Gastrocnemius medialis (tissue), 4 donors: ENCODE measurements around the gene DTWD2. TPM values are rescaled to one million over a fixed set of nuclear protein-coding genes. Genes with fewer than 3 reads are reported as not detected.

Experiments
- ATAC-seq, 2 donors: fragments of 150-250 bp; one replicate each; pipeline ENCODE4 v1.9.1; 2016
- DNase-seq, 2 donors: peaks; one replicate each; pipeline ENCODE4 v3.0.0-alpha.2; 2019
- H3K27ac ChIP-seq, 4 donors: fragments of 200-600 bp; sonication (generic); 1 replicate in 1 of 4; 2 replicates in 3 of 4; pipeline ENCODE4 v1.5.1; 2016 to 2018; ENCODE audit warnings: mild to moderate bottlenecking in 2 of 4, moderate library complexity in 1 of 4
- H3K27me3 ChIP-seq, 3 donors: fragments of 200-600 bp; sonication (generic) in 2 of 3; 1 replicate in 1 of 3; 2 replicates in 2 of 3; pipeline versions ENCODE4 v1.5.1 to v1.6.0; 2016 to 2019; ENCODE audit warnings: mild to moderate bottlenecking in 1 of 3, moderate library complexity in 1 of 3
- H3K36me3 ChIP-seq, 2 donors: fragments of 200-600 bp; sonication (generic) in 1 of 2; one replicate each; pipeline ENCODE4 v1.5.1; 2017 to 2018
- H3K4me1 ChIP-seq, 2 donors: fragments of 200-600 bp; sonication (generic) in 1 of 2; one replicate each; pipeline ENCODE4 v1.5.1; 2016 to 2017; ENCODE audit warnings: mild to moderate bottlenecking in 2 of 2
- H3K4me3 ChIP-seq, 4 donors: fragments of 200-600 bp; sonication (generic) in 3 of 4; 1 replicate in 1 of 4; 2 replicates in 3 of 4; pipeline ENCODE4 v1.5.1; 2016 to 2019; ENCODE audit warnings: mild to moderate bottlenecking in 2 of 4
- H3K9me3 ChIP-seq, 3 donors: fragments of 200-600 bp; sonication (generic) in 2 of 3; 1 replicate in 1 of 3; 2 replicates in 2 of 3; pipeline ENCODE4 v1.5.1; 2016 to 2019
- CTCF ChIP-seq, 5 experiments: fragments of 450-650 bp in 3 of 5; fragments of 200-600 bp in 2 of 5; sonication (generic) in 2 of 5; IDR thresholded peaks in 4 of 5; conservative IDR thresholded peaks in 1 of 5; 1 replicate in 4 of 5; 2 replicates in 1 of 5; pipeline ENCODE4 v1.5.1; 2016 to 2019; ENCODE audit warnings: antibody characterized with exemption in 5 of 5, mild to moderate bottlenecking in 3 of 5, moderate library complexity in 3 of 5
- POLR2A ChIP-seq, 2 donors: fragments of 450-650 bp; IDR thresholded peaks; one replicate each; pipeline ENCODE4 v1.6.1; 2017; ENCODE audit warnings: antibody characterized with exemption in 2 of 2, mild to moderate bottlenecking in 2 of 2, moderate library complexity in 2 of 2
- in situ Hi-C, 4 donors: fragments of 200-750 bp; cut with MboI; loops; one replicate each; pipeline versions ENCODE4 v1.15.0 to v1.8.0; 2017; ENCODE audit warnings: low sequenced_read_pairs in 4 of 4
- intact Hi-C: fragments of 100-400 bp; cut with DNase I; formaldehyde crosslinking; loops from one replicate; pipeline ENCODE4 v1.15.1; 2023; ENCODE audit warnings: low total_unique reads
- total RNA-seq, 4 donors: library from RNA; depleted of rRNA; stranded (reverse); fragments of >200 nt; gene quantifications; one replicate each; pipeline versions ENCODE4 v1.1.0 to v1.2.3, GENCODE V29; 2016

The DTWD2 gene
- total RNA-seq, 4 donors from 2014 or later = 2.5 to 19.2 (median 8.0) TPM

- Histone ChIP-seq H3K9me3 (peaks cover 0 to 11% (median 0%) of the 10 kb centered on the region in 3 donors), H3K4me1 (no peaks in the 10 kb centered on the region), H3K27ac (no peak overlapping the region), H3K4me3 (no peak overlapping the region), H3K36me3 (no peaks in the 10 kb centered on the region), H3K27me3 (no peaks in the 10 kb centered on the region)
- TF ChIP-seq POLR2A (IDR thresholded peaks at IDR 0.05) = no peak
- TF ChIP-seq CTCF (IDR thresholded peaks at IDR 0.05 in 4 of 5, conservative IDR thresholded peaks at IDR 0.05 in 1 of 5) = no peak
- DNase-seq (no peak), ATAC-seq (no peak)
- intact Hi-C loops (no loop called here), in situ Hi-C loops (no loop called here)
Observed at GRCh38 chr5:118875131-118875530, 113.2 kb downstream of the DTWD2 start.

GRCh38 chr5:118873417-118873816, 114.9 kb downstream of the DTWD2 start:
- Histone ChIP-seq H3K9me3 (peaks cover 0 to 11% (median 0%) of the 10 kb centered on the region in 3 donors), H3K4me1 (no peaks in the 10 kb centered on the region), H3K27me3 (no peaks in the 10 kb centered on the region), H3K27ac (no peak overlapping the region), H3K36me3 (no peaks in the 10 kb centered on the region), H3K4me3 (no peak overlapping the region)
- ATAC-seq (no peak), DNase-seq (no peak)
- no peak for TF ChIP-seq CTCF (IDR thresholded peaks at IDR 0.05 in 4 of 5, conservative IDR thresholded peaks at IDR 0.05 in 1 of 5)
- no peak for TF ChIP-seq POLR2A (IDR thresholded peaks at IDR 0.05)
- in situ Hi-C loops = no loop called here
- intact Hi-C loops = no loop called here

GRCh38 chr5:118863345-118863744, 125.0 kb downstream of the DTWD2 start:
- in situ Hi-C loops (no loop called here), intact Hi-C loops (no loop called here)
- Histone ChIP-seq H3K36me3 (no peaks in the 10 kb centered on the region), H3K27ac (no peak overlapping the region), H3K4me3 (no peak overlapping the region), H3K9me3 (no peaks in the 10 kb centered on the region), H3K27me3 (no peaks in the 10 kb centered on the region), H3K4me1 (no peaks in the 10 kb centered on the region)
- no peak for TF ChIP-seq CTCF (IDR thresholded peaks at IDR 0.05 in 4 of 5, conservative IDR thresholded peaks at IDR 0.05 in 1 of 5)
- no peak for TF ChIP-seq POLR2A (IDR thresholded peaks at IDR 0.05)
- ATAC-seq = no peak
- DNase-seq = no peak

GRCh38 chr5:118862596-118862995, 125.8 kb downstream of the DTWD2 start:
- no peak for TF ChIP-seq CTCF (IDR thresholded peaks at IDR 0.05 in 4 of 5, conservative IDR thresholded peaks at IDR 0.05 in 1 of 5)
- TF ChIP-seq POLR2A (IDR thresholded peaks at IDR 0.05) = no peak
- no peaks in the 10 kb centered on the region for H3K27me3 ChIP-seq
- intact Hi-C loops (no loop called here), in situ Hi-C loops (no loop called here)
- no peak overlapping the region for H3K4me3 ChIP-seq
- H3K9me3 ChIP-seq = no peaks in the 10 kb centered on the region
- no peak overlapping the region for H3K27ac ChIP-seq
- H3K36me3 ChIP-seq = no peaks in the 10 kb centered on the region
- no peaks in the 10 kb centered on the region for H3K4me1 ChIP-seq
- no peak for DNase-seq
- no peak for ATAC-seq

GRCh38 chr5:118857700-118858099, 130.6 kb downstream of the DTWD2 start:
- no peak for TF ChIP-seq POLR2A (IDR thresholded peaks at IDR 0.05)
- no peak for TF ChIP-seq CTCF (IDR thresholded peaks at IDR 0.05 in 4 of 5, conservative IDR thresholded peaks at IDR 0.05 in 1 of 5)
- in situ Hi-C loops = no loop called here
- no peak for DNase-seq
- Histone ChIP-seq H3K27me3 (no peaks in the 10 kb centered on the region), H3K4me1 (no peaks in the 10 kb centered on the region), H3K4me3 (no peak overlapping the region), H3K27ac (no peak overlapping the region), H3K36me3 (no peaks in the 10 kb centered on the region), H3K9me3 (no peaks in the 10 kb centered on the region)
- no peak for ATAC-seq
- intact Hi-C loops = no loop called here
